HG02943 (cell line): ENCODE measurements around the gene DPY19L3.
"Not testable (repeated sequence)": the region's sequence is repeated elsewhere in the genome, so short reads cannot be mapped to it uniquely, and the experiment has no call there.

ENCODE experiments used
- ATAC-seq: cut with Tn5 transposase; IDR thresholded peaks from one replicate; pipeline ENCODE4 v1.9.1; 2021; ENCODE audit warnings: mild to moderate bottlenecking, low read depth, moderate library complexity; ENCODE audit not compliant: unreplicated experiment

DPY19L3 gene

GRCh38 chr19:32405431-32406160, at the start of gene DPY19L3:
Gene DPY19L3 (plus strand): TSS chr19:32405770. CDS start chr19:32408254, 2,484 bp downstream.
- peak; percentile 96 for ATAC-seq

GRCh38 chr19:32357720-32358119, 47.9 kb upstream of the DPY19L3 start:
- no peak for ATAC-seq

- ATAC-seq = no peak
Observed at GRCh38 chr19:32358321-32358720, 47.2 kb upstream of the DPY19L3 start.

- ATAC-seq = no peak
Observed at GRCh38 chr19:32359581-32359980, 46.0 kb upstream of the DPY19L3 start.

- no peak for ATAC-seq
Observed at GRCh38 chr19:32361574-32362317, 43.8 kb upstream of the DPY19L3 start.

GRCh38 chr19:32362318-32362691, 43.3 kb upstream of the DPY19L3 start:
- no peak for ATAC-seq

- no peak for ATAC-seq
Observed at GRCh38 chr19:32363175-32363574, 42.4 kb upstream of the DPY19L3 start.

- ATAC-seq = no peak
Observed at GRCh38 chr19:32363632-32364031, 41.9 kb upstream of the DPY19L3 start.

- no peak for ATAC-seq
Observed at GRCh38 chr19:32364040-32364439, 41.5 kb upstream of the DPY19L3 start.

GRCh38 chr19:32367063-32367462, 38.5 kb upstream of the DPY19L3 start:
- ATAC-seq = no peak

GRCh38 chr19:32367948-32368536, 37.5 kb upstream of the DPY19L3 start:
- ATAC-seq = no peak

- ATAC-seq = no peak
Observed at GRCh38 chr19:32368787-32369186, 36.8 kb upstream of the DPY19L3 start.

GRCh38 chr19:32372726-32373517, 32.6 kb upstream of the DPY19L3 start:
- no peak for ATAC-seq

GRCh38 chr19:32373585-32374295, 31.8 kb upstream of the DPY19L3 start:
- no peak for ATAC-seq

GRCh38 chr19:32374362-32374761, 31.2 kb upstream of the DPY19L3 start:
- ATAC-seq = not testable (repeated sequence)

GRCh38 chr19:32377088-32377487, 28.5 kb upstream of the DPY19L3 start:
- not testable (repeated sequence) for ATAC-seq

- ATAC-seq = no peak
Observed at GRCh38 chr19:32380269-32380668, 25.3 kb upstream of the DPY19L3 start.

- no peak for ATAC-seq
Observed at GRCh38 chr19:32387701-32388392, 17.7 kb upstream of the DPY19L3 start.

- no peak for ATAC-seq
Observed at GRCh38 chr19:32388393-32388855, 17.1 kb upstream of the DPY19L3 start.
